HL-60 (cell line): ENCODE results near the gene HRG.

Experiments used
- GABPA ChIP-seq: IDR thresholded peaks from 2 replicates; pipeline ENCODE4 v1.6.1; 2012; ENCODE audit warnings: low read depth
- POLR2AphosphoS5 ChIP-seq: IDR thresholded peaks from 2 replicates; pipeline ENCODE4 v1.6.1; 2012; ENCODE audit warnings: low read depth
- SPI1 ChIP-seq: IDR thresholded peaks from 2 replicates; pipeline ENCODE4 v1.6.1; 2012; ENCODE audit warnings: low read depth, mild to moderate bottlenecking, borderline replicate concordance
- TF ChIP-seq, protein P1 (sequence below): IDR thresholded peaks from one replicate; pipeline ENCODE4 v1.5.1; 2011; ENCODE audit warnings: low read length, control low read depth, inconsistent platforms; ENCODE audit not compliant: insufficient read depth
- TF ChIP-seq, protein P2 (sequence below): IDR thresholded peaks from 2 replicates; pipeline ENCODE4 v1.6.1; 2012; ENCODE audit warnings: low read depth; ENCODE audit not compliant: insufficient replicate concordance

GRCh38 chr3:186678604-186679003 is 12.8 kb downstream of the HRG start:
- TF ChIP-seq, protein P1, sequence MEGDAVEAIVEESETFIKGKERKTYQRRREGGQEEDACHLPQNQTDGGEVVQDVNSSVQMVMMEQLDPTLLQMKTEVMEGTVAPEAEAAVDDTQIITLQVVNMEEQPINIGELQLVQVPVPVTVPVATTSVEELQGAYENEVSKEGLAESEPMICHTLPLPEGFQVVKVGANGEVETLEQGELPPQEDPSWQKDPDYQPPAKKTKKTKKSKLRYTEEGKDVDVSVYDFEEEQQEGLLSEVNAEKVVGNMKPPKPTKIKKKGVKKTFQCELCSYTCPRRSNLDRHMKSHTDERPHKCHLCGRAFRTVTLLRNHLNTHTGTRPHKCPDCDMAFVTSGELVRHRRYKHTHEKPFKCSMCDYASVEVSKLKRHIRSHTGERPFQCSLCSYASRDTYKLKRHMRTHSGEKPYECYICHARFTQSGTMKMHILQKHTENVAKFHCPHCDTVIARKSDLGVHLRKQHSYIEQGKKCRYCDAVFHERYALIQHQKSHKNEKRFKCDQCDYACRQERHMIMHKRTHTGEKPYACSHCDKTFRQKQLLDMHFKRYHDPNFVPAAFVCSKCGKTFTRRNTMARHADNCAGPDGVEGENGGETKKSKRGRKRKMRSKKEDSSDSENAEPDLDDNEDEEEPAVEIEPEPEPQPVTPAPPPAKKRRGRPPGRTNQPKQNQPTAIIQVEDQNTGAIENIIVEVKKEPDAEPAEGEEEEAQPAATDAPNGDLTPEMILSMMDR: no peak
- TF ChIP-seq, protein P2, sequence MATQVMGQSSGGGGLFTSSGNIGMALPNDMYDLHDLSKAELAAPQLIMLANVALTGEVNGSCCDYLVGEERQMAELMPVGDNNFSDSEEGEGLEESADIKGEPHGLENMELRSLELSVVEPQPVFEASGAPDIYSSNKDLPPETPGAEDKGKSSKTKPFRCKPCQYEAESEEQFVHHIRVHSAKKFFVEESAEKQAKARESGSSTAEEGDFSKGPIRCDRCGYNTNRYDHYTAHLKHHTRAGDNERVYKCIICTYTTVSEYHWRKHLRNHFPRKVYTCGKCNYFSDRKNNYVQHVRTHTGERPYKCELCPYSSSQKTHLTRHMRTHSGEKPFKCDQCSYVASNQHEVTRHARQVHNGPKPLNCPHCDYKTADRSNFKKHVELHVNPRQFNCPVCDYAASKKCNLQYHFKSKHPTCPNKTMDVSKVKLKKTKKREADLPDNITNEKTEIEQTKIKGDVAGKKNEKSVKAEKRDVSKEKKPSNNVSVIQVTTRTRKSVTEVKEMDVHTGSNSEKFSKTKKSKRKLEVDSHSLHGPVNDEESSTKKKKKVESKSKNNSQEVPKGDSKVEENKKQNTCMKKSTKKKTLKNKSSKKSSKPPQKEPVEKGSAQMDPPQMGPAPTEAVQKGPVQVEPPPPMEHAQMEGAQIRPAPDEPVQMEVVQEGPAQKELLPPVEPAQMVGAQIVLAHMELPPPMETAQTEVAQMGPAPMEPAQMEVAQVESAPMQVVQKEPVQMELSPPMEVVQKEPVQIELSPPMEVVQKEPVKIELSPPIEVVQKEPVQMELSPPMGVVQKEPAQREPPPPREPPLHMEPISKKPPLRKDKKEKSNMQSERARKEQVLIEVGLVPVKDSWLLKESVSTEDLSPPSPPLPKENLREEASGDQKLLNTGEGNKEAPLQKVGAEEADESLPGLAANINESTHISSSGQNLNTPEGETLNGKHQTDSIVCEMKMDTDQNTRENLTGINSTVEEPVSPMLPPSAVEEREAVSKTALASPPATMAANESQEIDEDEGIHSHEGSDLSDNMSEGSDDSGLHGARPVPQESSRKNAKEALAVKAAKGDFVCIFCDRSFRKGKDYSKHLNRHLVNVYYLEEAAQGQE: no peak
- TF ChIP-seq SPI1 (no peak), POLR2AphosphoS5 (no peak), GABPA (no peak)
